Measurements from ENCODE around the gene TMEM270. TPM values are rescaled to one million over a fixed set of nuclear protein-coding genes. Genes with fewer than 3 reads are reported as not detected.
"Not testable (repeated sequence)": the region's sequence is repeated elsewhere in the genome, so short reads cannot be mapped to it uniquely, and the experiment has no call there.

The TMEM270 gene
- polyA plus RNA-seq, 6 donors from 2014 or later: not detected

- Mint-ChIP-seq H3K36me3 (no peaks in the 10 kb centered on the region), H3K27me3 (no peaks in the 10 kb centered on the region), H3K4me3 (peak overlapping the region in 1 of 8 donors; percentile 16), H3K4me1 (peaks cover 10 to 18% (median 16%) of the 10 kb centered on the region in 3 donors), H3K9me3 (no peaks in the 10 kb centered on the region), H3K27ac (no peak overlapping the region)
- ATAC-seq (ENCODE audit: low read depth in 2 of 2) (no peak), DNase-seq (no peak)
Measured at GRCh38 chr7:73839290-73839689, 21.7 kb upstream of the TMEM270 start.

GRCh38 chr7:73839743-73840714 lies 20.9 kb upstream of the TMEM270 start:
- Mint-ChIP-seq H3K27me3 (no peaks in the 10 kb centered on the region), H3K36me3 (no peaks in the 10 kb centered on the region), H3K9me3 (no peaks in the 10 kb centered on the region), H3K4me3 (peak overlapping the region in 1 of 8 donors; percentile 51), H3K27ac (no peak overlapping the region), H3K4me1 (peaks cover 12 to 25% (median 20%) of the 10 kb centered on the region in 3 donors)
- DNase-seq: no peak
- no peak for ATAC-seq (ENCODE audit: low read depth in 2 of 2)

- peaks cover 13 to 33% (median 27%) of the 10 kb centered on the region in 3 donors for H3K4me1 Mint-ChIP-seq
- no peaks in the 10 kb centered on the region for H3K36me3 Mint-ChIP-seq
- no peaks in the 10 kb centered on the region for H3K9me3 Mint-ChIP-seq
- ATAC-seq (ENCODE audit: low read depth in 2 of 2) (no peak), DNase-seq (no peak)
- no peak overlapping the region for H3K27ac Mint-ChIP-seq
- H3K27me3 Mint-ChIP-seq: no peaks in the 10 kb centered on the region
- H3K4me3 Mint-ChIP-seq: peak overlapping the region in 4 of 8 donors; percentile 6 to 73 (median 30)
Measured at GRCh38 chr7:73840715-73841379, 20.1 kb upstream of the TMEM270 start.

GRCh38 chr7:73841689-73842066 lies 19.3 kb upstream of the TMEM270 start:
- ATAC-seq (ENCODE audit: low read depth in 2 of 2): no peak
- H3K36me3 Mint-ChIP-seq: no peaks in the 10 kb centered on the region

GRCh38 chr7:73842067-73842976 lies 18.6 kb upstream of the TMEM270 start, which contains the start of gene METTL27:
METTL27 (minus strand) TSS chr7:73842516; CDS start chr7:73842140, 376 bp downstream.
- DNase-seq (peak; percentile 84), ATAC-seq (ENCODE audit: low read depth in 2 of 2) (peak; percentile 98)
- Mint-ChIP-seq H3K27ac (peak within 1 kb of the TSS in 4 of 6 donors; percentile 38 to 87 (median 69)), H3K4me1 (peaks cover 19 to 44% (median 33%) of the 10 kb centered on the region in 3 donors), H3K4me3 (peak within 1 kb of the TSS; percentile 78 to 91 (median 88)), H3K27me3 (no peaks in the 10 kb centered on the region), H3K9me3 (no peaks in the 10 kb centered on the region), H3K36me3 (no peaks in the 10 kb centered on the region)

More at GRCh38 chr7:73841689-73842066, 19.3 kb upstream of the TMEM270 start:
- no peak for DNase-seq
- H3K9me3 Mint-ChIP-seq: no peaks in the 10 kb centered on the region
- H3K27ac Mint-ChIP-seq: no peak overlapping the region
- no peaks in the 10 kb centered on the region for H3K27me3 Mint-ChIP-seq
- H3K4me3 Mint-ChIP-seq: peak overlapping the region in 6 of 8 donors; percentile 51 to 90 (median 85)
- H3K4me1 Mint-ChIP-seq: peaks cover 19 to 42% (median 33%) of the 10 kb centered on the region in 3 donors

GRCh38 chr7:73844131-73844547 lies 16.8 kb upstream of the TMEM270 start:
- H3K27me3 Mint-ChIP-seq: no peaks in the 10 kb centered on the region
- peaks cover 15 to 41% (median 33%) of the 10 kb centered on the region in 3 donors for H3K4me1 Mint-ChIP-seq
- H3K4me3 Mint-ChIP-seq: peak overlapping the region; percentile 31 to 79 (median 66)
- DNase-seq (no peak), ATAC-seq (ENCODE audit: low read depth in 2 of 2) (no peak)
- H3K27ac Mint-ChIP-seq: peak overlapping the region in 4 of 6 donors; percentile 13 to 89 (median 78)
- H3K36me3 Mint-ChIP-seq: no peaks in the 10 kb centered on the region
- H3K9me3 Mint-ChIP-seq: no peaks in the 10 kb centered on the region

- H3K36me3 Mint-ChIP-seq: no peaks in the 10 kb centered on the region
- peaks cover 0 to under 1% (median 0%) of the 10 kb centered on the region in 3 donors for H3K27me3 Mint-ChIP-seq
- DNase-seq (no peak), ATAC-seq (ENCODE audit: low read depth in 2 of 2) (no peak)
- H3K27ac Mint-ChIP-seq: no peak overlapping the region
- H3K9me3 Mint-ChIP-seq: no peaks in the 10 kb centered on the region
- peak overlapping the region in 5 of 8 donors; percentile 25 to 79 (median 30) for H3K4me3 Mint-ChIP-seq
- peaks cover 15 to 41% (median 33%) of the 10 kb centered on the region in 3 donors for H3K4me1 Mint-ChIP-seq
Measured at GRCh38 chr7:73844848-73845460, 16.0 kb upstream of the TMEM270 start.

GRCh38 chr7:73845701-73846195 lies 15.2 kb upstream of the TMEM270 start:
- Mint-ChIP-seq H3K27ac (peak overlapping the region; percentile 43 to 94 (median 83)), H3K4me1 (peaks cover 15 to 41% (median 32%) of the 10 kb centered on the region in 3 donors), H3K4me3 (peak overlapping the region; percentile 30 to 82 (median 63))
- DNase-seq (peak; percentile 52), ATAC-seq (ENCODE audit: low read depth in 2 of 2) (peak; percentile 15 to 24)
- not testable (repeated sequence) for H3K36me3 Mint-ChIP-seq, H3K27me3 Mint-ChIP-seq, H3K9me3 Mint-ChIP-seq

GRCh38 chr7:73847941-73848723 lies 12.8 kb upstream of the TMEM270 start:
- H3K27ac Mint-ChIP-seq: no peak overlapping the region
- H3K4me3 Mint-ChIP-seq: no peak overlapping the region
- H3K36me3 Mint-ChIP-seq: no peaks in the 10 kb centered on the region
- ATAC-seq (ENCODE audit: low read depth in 2 of 2): no peak
- DNase-seq: no peak
- peaks cover 18 to 34% (median 25%) of the 10 kb centered on the region in 3 donors for H3K4me1 Mint-ChIP-seq
- H3K9me3 Mint-ChIP-seq: no peaks in the 10 kb centered on the region
- H3K27me3 Mint-ChIP-seq: peaks cover 0 to 18% (median 8%) of the 10 kb centered on the region in 3 donors

GRCh38 chr7:73850781-73851207 lies 10.2 kb upstream of the TMEM270 start:
- Mint-ChIP-seq H3K27me3 (peaks cover 5 to 36% (median 17%) of the 10 kb centered on the region in 3 donors), H3K36me3 (no peaks in the 10 kb centered on the region), H3K27ac (no peak overlapping the region), H3K9me3 (no peaks in the 10 kb centered on the region), H3K4me1 (peaks cover 11 to 14% (median 12%) of the 10 kb centered on the region in 3 donors), H3K4me3 (no peak overlapping the region)
- DNase-seq (no peak), ATAC-seq (ENCODE audit: low read depth in 2 of 2) (no peak)

- ATAC-seq (ENCODE audit: low read depth in 2 of 2) (no peak), DNase-seq (no peak)
- peak overlapping the region in 1 of 6 donors; percentile 5 for H3K27ac Mint-ChIP-seq
- no peak overlapping the region for H3K4me3 Mint-ChIP-seq
- no peaks in the 10 kb centered on the region for H3K36me3 Mint-ChIP-seq
- peaks cover 5 to 40% (median 21%) of the 10 kb centered on the region in 3 donors for H3K27me3 Mint-ChIP-seq
- H3K4me1 Mint-ChIP-seq: peaks cover 5 to 7% (median 6%) of the 10 kb centered on the region in 3 donors
- H3K9me3 Mint-ChIP-seq: no peaks in the 10 kb centered on the region
Measured at GRCh38 chr7:73851410-73852338, 9.3 kb upstream of the TMEM270 start.

Measured in naive B cell (primary cell).